GM21515 (cell line): ENCODE data around the gene GALNT8.

Source experiments
- ATAC-seq: cut with Tn5 transposase; IDR thresholded peaks from one replicate; pipeline ENCODE4 v1.9.1; 2021; ENCODE audit not compliant: unreplicated experiment

GALNT8 gene

GRCh38 chr12:4794491-4794890, 74.3 kb downstream of the GALNT8 start:
- no peak for ATAC-seq

- ATAC-seq, result no peak
These were observed 76.0 kb downstream of the GALNT8 start for GRCh38 chr12:4796216-4796615.

- no peak for ATAC-seq
These were observed 76.7 kb downstream of the GALNT8 start for GRCh38 chr12:4796694-4797482.

GRCh38 chr12:4800555-4800954, 80.4 kb downstream of the GALNT8 start:
- ATAC-seq, result no peak

- no peak for ATAC-seq
These were observed 82.6 kb downstream of the GALNT8 start for GRCh38 chr12:4802841-4803240.

- ATAC-seq, result no peak
These were observed 86.4 kb downstream of the GALNT8 start for GRCh38 chr12:4806439-4807115.

- ATAC-seq, result no peak
These were observed 87.0 kb downstream of the GALNT8 start for GRCh38 chr12:4807116-4807783.

- ATAC-seq, result no peak
These were observed 87.6 kb downstream of the GALNT8 start for GRCh38 chr12:4807813-4808212.

GRCh38 chr12:4809013-4809448, 88.8 kb downstream of the GALNT8 start:
- no peak for ATAC-seq

- no peak for ATAC-seq
These were observed 89.4 kb downstream of the GALNT8 start for GRCh38 chr12:4809449-4810218.

- ATAC-seq, result no peak
These were observed 90.0 kb downstream of the GALNT8 start for GRCh38 chr12:4810219-4810671.

GRCh38 chr12:4812624-4813327, 92.6 kb downstream of the GALNT8 start:
- ATAC-seq, result no peak

GRCh38 chr12:4813741-4814140, 93.5 kb downstream of the GALNT8 start:
- ATAC-seq, result no peak

GRCh38 chr12:4814485-4814884, 94.3 kb downstream of the GALNT8 start:
- ATAC-seq, result no peak

- no peak for ATAC-seq
These were observed 96.7 kb downstream of the GALNT8 start for GRCh38 chr12:4816744-4817525.

GRCh38 chr12:4817880-4818279, 97.7 kb downstream of the GALNT8 start:
- ATAC-seq, result no peak

GRCh38 chr12:4819654-4820053, 99.5 kb downstream of the GALNT8 start:
- no peak for ATAC-seq

GRCh38 chr12:4820971-4821370, 100.8 kb downstream of the GALNT8 start:
- ATAC-seq, result no peak
